HEK293T (cell line): ENCODE data around the gene FKBP1B.

Source experiments
- CTBP1 ChIP-seq: fragments of 450-650 bp; IDR thresholded peaks from 2 replicates; pipeline ENCODE4 v1.6.1; 2016; ENCODE audit warnings: borderline replicate concordance
- ELF4 ChIP-seq: fragments of 450-650 bp; IDR thresholded peaks from 2 replicates; pipeline ENCODE4 v1.6.1; 2017; ENCODE audit warnings: antibody characterized with exemption
- FOXK2 ChIP-seq: fragments of 450-650 bp; IDR thresholded peaks from 2 replicates; pipeline ENCODE4 v1.6.1; 2016; ENCODE audit warnings: mild to moderate bottlenecking
- FOXM1 ChIP-seq: fragments of 450-650 bp; IDR thresholded peaks from 2 replicates; pipeline ENCODE4 v1.6.1; 2017; ENCODE audit warnings: mild to moderate bottlenecking, borderline replicate concordance
- L3MBTL2 ChIP-seq: fragments of 450-650 bp; conservative IDR thresholded peaks from 2 replicates; pipeline ENCODE4 v1.6.1; 2016; ENCODE audit warnings: mild to moderate bottlenecking
- LEF1 ChIP-seq: fragments of 450-650 bp; IDR thresholded peaks from 2 replicates; pipeline ENCODE4 v1.6.1; 2017; ENCODE audit warnings: mild to moderate bottlenecking, borderline replicate concordance
- NFRKB ChIP-seq: fragments of 450-650 bp; IDR thresholded peaks from 2 replicates; pipeline ENCODE4 v1.6.1; 2016; ENCODE audit warnings: mild to moderate bottlenecking, moderate library complexity
- SP1 ChIP-seq: fragments of 450-650 bp; IDR thresholded peaks from 2 replicates; pipeline ENCODE4 v1.6.1; 2017
- SUZ12 ChIP-seq: fragments of 450-650 bp; IDR thresholded peaks from 2 replicates; pipeline ENCODE4 v1.6.1; 2016; ENCODE audit warnings: mild to moderate bottlenecking
- ZNF384 ChIP-seq: fragments of 450-650 bp; IDR thresholded peaks from 2 replicates; pipeline ENCODE4 v1.6.1; 2016

GRCh38 chr2:24012521-24013188 lies 36.9 kb upstream of the FKBP1B start:
- TF ChIP-seq SUZ12 (no peak), L3MBTL2 (no peak), ZNF384 (no peak), SP1 (no peak), ELF4 (no peak), LEF1 (no peak), FOXM1 (no peak), NFRKB (no peak), FOXK2 (no peak), CTBP1 (no peak)
